GM21390 (cell line): Measurements from ENCODE around the gene SPATC1L.

Experiments used
- ATAC-seq: cut with Tn5 transposase; IDR thresholded peaks from one replicate; pipeline ENCODE4 v1.9.1; 2021; ENCODE audit not compliant: unreplicated experiment

SPATC1L gene

GRCh38 chr21:46165098-46165497 is 19.2 kb downstream of the SPATC1L start:
- no peak for ATAC-seq

- ATAC-seq: no peak
Measured at GRCh38 chr21:46163380-46163779, 20.9 kb downstream of the SPATC1L start.

DNA sequence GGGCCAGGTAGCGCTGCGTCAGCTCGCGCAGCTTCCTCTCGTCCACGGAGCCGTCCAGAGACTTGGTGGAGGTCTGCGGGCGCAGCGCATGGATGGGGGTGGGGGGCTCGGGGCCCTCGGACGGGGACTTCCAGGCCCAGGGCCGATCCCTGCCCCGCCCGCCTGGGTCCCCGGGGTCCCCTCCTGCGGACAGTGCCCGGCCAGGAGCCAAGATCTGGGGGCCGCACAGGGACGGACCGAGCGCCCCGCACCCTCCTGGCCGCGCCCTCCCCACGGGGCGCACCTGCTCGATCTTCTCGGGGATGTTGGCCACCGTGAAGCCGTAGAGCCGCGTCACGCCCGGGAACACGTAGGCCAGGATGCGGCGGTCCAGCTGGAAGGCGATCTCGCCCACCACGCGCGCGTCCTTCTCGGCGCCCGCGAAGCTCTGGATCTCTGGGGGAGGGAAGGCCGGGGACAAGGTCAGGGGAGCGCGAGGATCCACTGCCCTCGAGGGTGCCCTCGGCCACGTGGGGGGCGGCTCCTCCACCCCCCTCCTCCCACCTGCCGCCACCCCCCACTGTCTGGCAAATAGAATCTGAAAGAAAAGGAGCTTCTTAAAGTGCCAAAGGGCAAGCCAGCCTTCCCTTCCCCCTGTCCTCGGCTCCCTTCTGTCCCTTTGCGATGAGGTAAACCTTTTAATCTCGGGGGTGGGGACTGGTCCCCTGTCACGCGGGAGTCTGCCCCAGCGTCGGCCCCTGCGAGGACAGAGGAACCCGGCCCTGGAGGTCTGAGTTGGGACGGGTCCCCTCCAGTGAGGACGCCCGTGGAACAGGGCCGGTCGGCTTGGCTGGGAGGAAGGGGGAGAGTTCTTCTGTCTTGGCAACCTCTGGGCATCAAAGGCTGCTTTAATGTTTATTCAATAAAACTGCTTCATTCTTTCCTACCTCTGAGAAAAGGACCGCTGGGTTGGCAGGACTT is 22.3 kb downstream of the SPATC1L start:
- ATAC-seq: no peak

- no peak for ATAC-seq
Measured at GRCh38 chr21:46160907-46161632, 23.2 kb downstream of the SPATC1L start.

GRCh38 chr21:46160657-46160906 is 23.7 kb downstream of the SPATC1L start:
- ATAC-seq: no peak

DNA sequence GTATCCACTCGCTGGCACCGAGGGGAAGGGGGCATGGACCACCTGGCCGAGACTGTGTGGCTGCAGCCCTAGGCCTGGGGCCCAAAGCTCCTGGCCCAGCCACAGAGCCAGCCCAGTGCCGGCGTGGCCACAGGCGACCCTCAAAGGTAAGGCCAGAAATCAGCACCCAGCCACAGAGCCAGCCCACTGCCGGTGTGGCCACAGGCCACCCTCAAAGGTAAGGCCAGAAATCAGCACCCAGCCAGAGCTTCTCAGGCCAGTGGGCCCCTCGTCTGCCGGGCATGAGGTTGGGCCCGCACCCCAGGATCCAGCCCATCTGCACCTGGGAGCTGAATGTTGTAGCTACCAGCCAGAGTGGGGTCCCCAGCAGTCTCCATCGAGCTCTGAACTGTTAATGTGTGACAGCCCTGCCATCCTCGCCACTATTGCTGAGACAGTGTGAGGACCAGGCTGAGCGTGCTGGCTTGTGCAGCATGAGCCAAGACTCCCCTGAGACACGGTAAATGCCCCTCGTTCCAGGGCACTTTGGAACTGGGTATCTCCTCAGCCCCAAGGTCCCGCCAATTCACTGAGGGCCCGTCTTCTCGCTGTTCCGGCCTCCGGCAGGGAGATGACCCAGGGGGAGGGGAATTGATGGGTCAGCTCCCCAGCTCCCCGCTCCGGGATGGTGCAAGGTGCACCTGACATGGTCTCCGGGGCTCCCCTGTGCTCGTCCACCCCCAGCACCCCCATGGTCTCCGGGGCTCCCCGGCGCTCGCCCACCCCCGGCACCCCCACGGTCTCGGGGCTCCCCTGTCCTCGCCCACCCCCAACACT is 24.2 kb downstream of the SPATC1L start:
- ATAC-seq: no peak

- ATAC-seq: no peak
Measured at GRCh38 chr21:46159390-46159789, 24.9 kb downstream of the SPATC1L start.

GRCh38 chr21:46158666-46159300 is 25.5 kb downstream of the SPATC1L start:
- no peak for ATAC-seq

GRCh38 chr21:46157987-46158451 is 26.2 kb downstream of the SPATC1L start:
- no peak for ATAC-seq

- ATAC-seq: no peak
Measured at GRCh38 chr21:46157396-46157986, 26.8 kb downstream of the SPATC1L start.

DNA sequence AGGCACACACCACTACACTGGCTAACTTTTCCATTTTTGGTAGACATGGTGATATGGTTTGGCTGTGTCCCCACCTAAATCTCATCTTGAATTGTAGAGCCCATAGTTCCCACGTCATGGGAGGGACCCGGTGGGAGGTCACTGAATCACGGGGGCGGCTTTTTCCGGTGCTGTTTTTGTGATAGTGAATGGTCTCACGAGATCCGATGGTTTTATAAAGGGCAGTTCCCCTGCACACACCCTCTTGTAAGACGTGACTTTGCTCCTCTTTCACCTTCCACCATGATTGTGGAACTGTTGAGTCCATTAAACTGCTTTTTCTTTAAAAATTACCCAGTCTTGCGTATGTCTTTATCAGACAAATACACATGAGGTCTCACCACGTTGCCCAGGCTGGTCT is 27.6 kb downstream of the SPATC1L start:
- no peak for ATAC-seq

DNA sequence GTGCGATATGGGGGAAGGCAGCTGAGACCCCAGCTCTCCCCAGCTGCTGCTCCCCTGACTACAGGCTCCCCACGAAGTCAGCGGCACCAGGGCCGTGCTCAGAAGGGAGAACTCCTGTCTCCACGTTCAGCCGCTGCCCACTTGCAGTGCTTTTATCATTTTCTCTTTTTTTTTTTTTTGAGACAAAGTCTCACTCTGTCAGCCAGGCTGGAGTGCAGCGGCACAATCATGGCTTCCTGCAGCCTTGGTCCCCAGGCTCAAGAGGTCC is 27.9 kb downstream of the SPATC1L start:
- no peak for ATAC-seq

GRCh38 chr21:46155514-46156377 is 28.5 kb downstream of the SPATC1L start, which contains the start of gene FTCD:
Gene FTCD, minus strand, starts transcription at chr21:46155579. Its CDS starts 56 bp downstream, at chr21:46155523.
- no peak for ATAC-seq

- ATAC-seq: no peak
Measured at GRCh38 chr21:46154955-46155513, 29.2 kb downstream of the SPATC1L start.

GRCh38 chr21:46154155-46154954 is 29.9 kb downstream of the SPATC1L start:
- ATAC-seq: no peak

DNA sequence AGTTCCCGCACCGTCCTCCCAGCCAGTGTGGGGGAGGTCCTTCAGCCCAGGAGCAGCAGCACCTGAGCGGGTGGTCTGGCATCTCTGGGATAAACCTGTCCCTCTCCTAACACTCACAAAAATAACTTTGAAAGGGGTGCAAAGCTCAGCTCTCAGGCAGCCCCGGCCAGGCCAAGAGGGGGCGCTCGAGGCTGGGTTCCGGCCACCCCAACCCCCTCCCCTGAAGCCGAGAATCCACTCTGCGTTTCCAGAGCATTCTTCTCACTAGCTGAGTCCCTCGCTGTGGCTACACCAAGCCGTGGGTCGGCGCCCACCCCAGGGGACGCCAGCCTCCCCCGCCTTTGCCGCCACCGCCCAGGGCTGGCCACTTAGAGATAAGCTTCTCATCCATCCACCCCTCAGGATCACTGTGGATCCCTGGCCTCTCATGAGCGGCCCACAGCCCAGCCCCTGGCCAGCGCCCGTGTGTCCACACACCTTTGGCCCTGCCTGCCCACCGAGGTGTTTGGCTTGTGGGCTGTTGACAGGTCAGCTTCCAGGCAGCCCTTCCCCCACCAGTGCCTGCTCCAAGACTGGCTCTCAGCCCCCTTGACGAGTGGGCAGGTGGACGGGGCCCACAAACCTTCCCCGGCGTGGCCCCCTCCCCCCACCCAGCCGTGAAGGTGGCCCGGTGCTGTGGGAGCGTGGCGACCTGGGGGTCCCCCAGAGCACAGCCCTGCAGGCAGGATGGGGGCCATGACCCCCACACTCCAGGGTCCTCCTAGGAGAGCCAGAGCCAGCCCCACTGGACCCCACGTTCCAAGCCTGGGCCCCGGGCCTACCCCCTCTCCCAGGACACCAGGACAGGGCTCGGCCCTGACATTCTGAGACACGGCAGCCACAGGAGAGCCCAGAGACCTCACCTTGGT is 30.8 kb downstream of the SPATC1L start:
- ATAC-seq: no peak

DNA sequence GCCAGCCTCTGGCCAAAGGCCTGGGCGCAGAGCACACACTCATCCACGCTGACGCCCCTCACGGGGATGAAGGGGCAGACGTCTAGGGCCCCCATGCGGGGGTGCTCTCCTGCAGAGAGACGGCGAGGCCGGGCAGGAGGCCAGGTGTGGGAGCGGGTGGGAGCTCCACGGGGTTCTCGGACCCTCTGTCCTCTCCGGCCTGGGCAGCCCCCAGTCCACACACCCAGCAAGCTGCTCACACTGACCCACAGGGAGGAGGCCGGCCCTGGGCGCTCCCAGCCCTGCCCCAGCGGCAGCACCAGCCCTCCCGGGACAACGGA is 31.4 kb downstream of the SPATC1L start:
- ATAC-seq: no peak
